ENCODE results near the gene MLPH.
A peak's percentile ranks its signal among the peaks of the same experiment; 100 is the strongest.

Gene MLPH

GRCh38 chr2:237577458-237577857 lies 90.4 kb downstream of the MLPH start:
- Mint-ChIP-seq H3K4me1 (peaks cover 47% of the 10 kb centered on the region), H3K36me3 (ENCODE audit: low read depth) (no peaks in the 10 kb centered on the region), H3K27me3 (ENCODE audit: low read depth, poor library complexity) (peaks cover 17% of the 10 kb centered on the region), H3K4me3 (no peak overlapping the region), H3K27ac (no peak overlapping the region), H3K9me3 (no peaks in the 10 kb centered on the region)
- TF ChIP-seq CTCF (IDR thresholded peaks at IDR 0.05) = no peak
- DNase-seq = no peak

GRCh38 chr2:237577956-237578870 lies 91.2 kb downstream of the MLPH start:
- no peak for TF ChIP-seq CTCF (IDR thresholded peaks at IDR 0.05)
- Mint-ChIP-seq H3K4me3 (no peak overlapping the region), H3K27me3 (ENCODE audit: low read depth, poor library complexity) (peaks cover 16% of the 10 kb centered on the region), H3K9me3 (no peaks in the 10 kb centered on the region), H3K27ac (peak overlapping the region; percentile 49), H3K4me1 (peaks cover 43% of the 10 kb centered on the region), H3K36me3 (ENCODE audit: low read depth) (no peaks in the 10 kb centered on the region)
- DNase-seq = no peak

- Mint-ChIP-seq H3K27ac (no peak overlapping the region), H3K4me3 (no peak overlapping the region), H3K36me3 (ENCODE audit: low read depth) (no peaks in the 10 kb centered on the region), H3K9me3 (no peaks in the 10 kb centered on the region), H3K4me1 (peaks cover 48% of the 10 kb centered on the region), H3K27me3 (ENCODE audit: low read depth, poor library complexity) (peaks cover 8% of the 10 kb centered on the region)
- no peak for DNase-seq
- TF ChIP-seq CTCF (IDR thresholded peaks at IDR 0.05) = no peak
These were observed 94.3 kb downstream of the MLPH start for GRCh38 chr2:237581326-237581725.

- no peaks in the 10 kb centered on the region for H3K36me3 Mint-ChIP-seq (ENCODE audit: low read depth)
- H3K9me3 Mint-ChIP-seq = peaks cover under 1% of the 10 kb centered on the region
- peak; percentile 48 for DNase-seq
- H3K27ac Mint-ChIP-seq = peak overlapping the region; percentile 66
- no peak for TF ChIP-seq CTCF (IDR thresholded peaks at IDR 0.05)
- no peak overlapping the region for H3K4me3 Mint-ChIP-seq
- peaks cover 10% of the 10 kb centered on the region for H3K27me3 Mint-ChIP-seq (ENCODE audit: low read depth, poor library complexity)
- H3K4me1 Mint-ChIP-seq = peaks cover 48% of the 10 kb centered on the region
These were observed 95.0 kb downstream of the MLPH start for GRCh38 chr2:237581751-237582746.

- no peak overlapping the region for H3K4me3 Mint-ChIP-seq
- H3K4me1 Mint-ChIP-seq = peaks cover 48% of the 10 kb centered on the region
- H3K27ac Mint-ChIP-seq = no peak overlapping the region
- no peak for DNase-seq
- no peak for TF ChIP-seq CTCF (IDR thresholded peaks at IDR 0.05)
- H3K27me3 Mint-ChIP-seq (ENCODE audit: low read depth, poor library complexity) = peaks cover 18% of the 10 kb centered on the region
- H3K36me3 Mint-ChIP-seq (ENCODE audit: low read depth) = peaks cover 6% of the 10 kb centered on the region
- peaks cover 7% of the 10 kb centered on the region for H3K9me3 Mint-ChIP-seq
These were observed 96.6 kb downstream of the MLPH start for GRCh38 chr2:237583385-237584295.
